Liver (tissue), 3 donors: ENCODE measurements around the gene SAYSD1.

Experiments
- EGR1 ChIP-seq, 2 donors: IDR thresholded peaks; 2 replicates each; pipeline ENCODE4 v1.6.1; 2016 to 2018; ENCODE audit warnings: antibody characterized with exemption in 2 of 2, low read depth in 2 of 2
- FOXA1 ChIP-seq: IDR thresholded peaks from 2 replicates; pipeline ENCODE4 v1.6.1; 2016; ENCODE audit warnings: antibody characterized with exemption
- JUND ChIP-seq, 2 donors: IDR thresholded peaks; 2 replicates each; pipeline ENCODE4 v1.6.1; 2016; ENCODE audit warnings: antibody characterized with exemption in 2 of 2
- RAD21 ChIP-seq, 2 donors: IDR thresholded peaks; 2 replicates each; pipeline ENCODE4 v1.6.1; 2016; ENCODE audit warnings: antibody characterized with exemption in 2 of 2, mild to moderate bottlenecking in 2 of 2
- SP1 ChIP-seq: IDR thresholded peaks from 2 replicates; pipeline ENCODE4 v1.6.1; 2018; ENCODE audit warnings: antibody characterized with exemption, mild to moderate bottlenecking
- TAF1 ChIP-seq: conservative IDR thresholded peaks from 2 replicates; pipeline ENCODE4 v1.6.1; 2016; ENCODE audit warnings: antibody characterized with exemption, mild to moderate bottlenecking
- TF ChIP-seq, protein P1 (sequence below): IDR thresholded peaks from 2 replicates; pipeline ENCODE4 v1.6.1; 2016; ENCODE audit warnings: antibody characterized with exemption
- TF ChIP-seq, protein P2 (sequence below): IDR thresholded peaks from 2 replicates; pipeline ENCODE4 v1.6.1; 2016; ENCODE audit warnings: antibody characterized with exemption, mild to moderate bottlenecking
- TF ChIP-seq, protein P3 (sequence below): fragments of 150-350 bp; IDR thresholded peaks from 2 replicates; pipeline ENCODE4 v1.5.1; 2017; ENCODE audit warnings: improper control_type of control experiment, low read depth, low read length; ENCODE audit not compliant: missing input control
- donor health status: healthy.
- donor health status: healthy.

DNA sequence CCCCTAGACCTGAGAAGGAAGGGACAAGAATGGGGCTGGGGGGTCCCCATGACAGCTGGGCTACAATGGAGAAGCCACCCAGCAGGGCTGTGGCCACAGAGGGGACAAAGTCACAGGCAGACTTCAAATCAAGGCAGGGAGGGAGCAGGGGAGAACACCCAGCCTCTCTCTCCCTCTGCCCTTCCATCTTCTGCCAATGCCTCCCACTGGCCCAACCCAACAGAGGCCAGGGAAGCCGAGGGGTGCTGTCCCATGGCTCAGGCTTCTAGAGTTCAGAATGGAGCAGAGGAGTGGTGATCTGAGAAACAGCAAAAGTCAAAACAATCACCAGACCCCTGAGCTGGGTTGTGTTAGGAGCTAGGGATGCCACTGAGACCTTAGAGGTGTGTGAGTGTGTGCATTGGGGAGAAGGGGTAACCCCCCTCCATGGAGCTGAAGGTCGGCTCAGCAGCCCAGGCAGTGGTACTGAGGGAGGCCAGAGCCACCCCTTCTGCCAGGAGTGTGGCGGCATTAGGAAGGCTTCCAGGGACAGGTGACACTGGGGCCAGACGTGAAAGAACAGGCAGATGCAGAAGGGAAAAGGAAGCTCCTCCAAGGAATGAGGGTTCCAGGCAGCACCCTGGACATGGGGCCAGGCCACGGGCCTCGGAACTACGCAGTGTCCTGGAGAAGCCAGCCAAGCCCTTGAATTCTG is 54.4 kb downstream of the SAYSD1 start:
- TF ChIP-seq, protein P1, sequence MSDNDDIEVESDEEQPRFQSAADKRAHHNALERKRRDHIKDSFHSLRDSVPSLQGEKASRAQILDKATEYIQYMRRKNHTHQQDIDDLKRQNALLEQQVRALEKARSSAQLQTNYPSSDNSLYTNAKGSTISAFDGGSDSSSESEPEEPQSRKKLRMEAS = no peak
- TF ChIP-seq, protein P2, sequence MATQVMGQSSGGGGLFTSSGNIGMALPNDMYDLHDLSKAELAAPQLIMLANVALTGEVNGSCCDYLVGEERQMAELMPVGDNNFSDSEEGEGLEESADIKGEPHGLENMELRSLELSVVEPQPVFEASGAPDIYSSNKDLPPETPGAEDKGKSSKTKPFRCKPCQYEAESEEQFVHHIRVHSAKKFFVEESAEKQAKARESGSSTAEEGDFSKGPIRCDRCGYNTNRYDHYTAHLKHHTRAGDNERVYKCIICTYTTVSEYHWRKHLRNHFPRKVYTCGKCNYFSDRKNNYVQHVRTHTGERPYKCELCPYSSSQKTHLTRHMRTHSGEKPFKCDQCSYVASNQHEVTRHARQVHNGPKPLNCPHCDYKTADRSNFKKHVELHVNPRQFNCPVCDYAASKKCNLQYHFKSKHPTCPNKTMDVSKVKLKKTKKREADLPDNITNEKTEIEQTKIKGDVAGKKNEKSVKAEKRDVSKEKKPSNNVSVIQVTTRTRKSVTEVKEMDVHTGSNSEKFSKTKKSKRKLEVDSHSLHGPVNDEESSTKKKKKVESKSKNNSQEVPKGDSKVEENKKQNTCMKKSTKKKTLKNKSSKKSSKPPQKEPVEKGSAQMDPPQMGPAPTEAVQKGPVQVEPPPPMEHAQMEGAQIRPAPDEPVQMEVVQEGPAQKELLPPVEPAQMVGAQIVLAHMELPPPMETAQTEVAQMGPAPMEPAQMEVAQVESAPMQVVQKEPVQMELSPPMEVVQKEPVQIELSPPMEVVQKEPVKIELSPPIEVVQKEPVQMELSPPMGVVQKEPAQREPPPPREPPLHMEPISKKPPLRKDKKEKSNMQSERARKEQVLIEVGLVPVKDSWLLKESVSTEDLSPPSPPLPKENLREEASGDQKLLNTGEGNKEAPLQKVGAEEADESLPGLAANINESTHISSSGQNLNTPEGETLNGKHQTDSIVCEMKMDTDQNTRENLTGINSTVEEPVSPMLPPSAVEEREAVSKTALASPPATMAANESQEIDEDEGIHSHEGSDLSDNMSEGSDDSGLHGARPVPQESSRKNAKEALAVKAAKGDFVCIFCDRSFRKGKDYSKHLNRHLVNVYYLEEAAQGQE = no peak
- TF ChIP-seq, protein P3, sequence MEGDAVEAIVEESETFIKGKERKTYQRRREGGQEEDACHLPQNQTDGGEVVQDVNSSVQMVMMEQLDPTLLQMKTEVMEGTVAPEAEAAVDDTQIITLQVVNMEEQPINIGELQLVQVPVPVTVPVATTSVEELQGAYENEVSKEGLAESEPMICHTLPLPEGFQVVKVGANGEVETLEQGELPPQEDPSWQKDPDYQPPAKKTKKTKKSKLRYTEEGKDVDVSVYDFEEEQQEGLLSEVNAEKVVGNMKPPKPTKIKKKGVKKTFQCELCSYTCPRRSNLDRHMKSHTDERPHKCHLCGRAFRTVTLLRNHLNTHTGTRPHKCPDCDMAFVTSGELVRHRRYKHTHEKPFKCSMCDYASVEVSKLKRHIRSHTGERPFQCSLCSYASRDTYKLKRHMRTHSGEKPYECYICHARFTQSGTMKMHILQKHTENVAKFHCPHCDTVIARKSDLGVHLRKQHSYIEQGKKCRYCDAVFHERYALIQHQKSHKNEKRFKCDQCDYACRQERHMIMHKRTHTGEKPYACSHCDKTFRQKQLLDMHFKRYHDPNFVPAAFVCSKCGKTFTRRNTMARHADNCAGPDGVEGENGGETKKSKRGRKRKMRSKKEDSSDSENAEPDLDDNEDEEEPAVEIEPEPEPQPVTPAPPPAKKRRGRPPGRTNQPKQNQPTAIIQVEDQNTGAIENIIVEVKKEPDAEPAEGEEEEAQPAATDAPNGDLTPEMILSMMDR = no peak
- no peak for TF ChIP-seq RAD21 (IDR thresholded peaks at IDR 0.05)
- no peak for TF ChIP-seq FOXA1
- TF ChIP-seq TAF1 = no peak
- no peak for TF ChIP-seq SP1
- TF ChIP-seq JUND (IDR thresholded peaks at IDR 0.05) = no peak
- no peak for TF ChIP-seq EGR1 (IDR thresholded peaks at IDR 0.05; ENCODE audit: low read depth in 2 of 2)
